Astrocyte of the cerebellum (primary cell): ENCODE data around the gene OPCML.

Source experiments
- DNase-seq: peaks from one replicate; pipeline ENCODE4 v3.0.0-alpha.2; 2011; ENCODE audit warnings: low read depth
- H3K4me3 ChIP-seq: 2 replicates; pipeline ENCODE4 v1.5.1; 2011; ENCODE audit warnings: mild to moderate bottlenecking, low read depth, low read length, moderate library complexity
- in situ Hi-C: cut with HindIII; loops from 2 replicates; pipeline ENCODE4 v1.10.0; 2017; ENCODE audit warnings: low sequenced_read_pairs
- TF ChIP-seq, protein P1 (sequence below): IDR thresholded peaks from 2 replicates; pipeline ENCODE4 v1.5.1; 2012; ENCODE audit warnings: low read length, low read depth, moderate library complexity, mild to moderate bottlenecking; ENCODE audit errors: missing control alignments

OPCML gene

GRCh38 chr11:132544007-132544406, 988.3 kb downstream of the OPCML start:
- H3K4me3 ChIP-seq, result no peak overlapping the region
- DNase-seq, result no peak
- in situ Hi-C loops, result no loop called here
- TF ChIP-seq, protein P1, sequence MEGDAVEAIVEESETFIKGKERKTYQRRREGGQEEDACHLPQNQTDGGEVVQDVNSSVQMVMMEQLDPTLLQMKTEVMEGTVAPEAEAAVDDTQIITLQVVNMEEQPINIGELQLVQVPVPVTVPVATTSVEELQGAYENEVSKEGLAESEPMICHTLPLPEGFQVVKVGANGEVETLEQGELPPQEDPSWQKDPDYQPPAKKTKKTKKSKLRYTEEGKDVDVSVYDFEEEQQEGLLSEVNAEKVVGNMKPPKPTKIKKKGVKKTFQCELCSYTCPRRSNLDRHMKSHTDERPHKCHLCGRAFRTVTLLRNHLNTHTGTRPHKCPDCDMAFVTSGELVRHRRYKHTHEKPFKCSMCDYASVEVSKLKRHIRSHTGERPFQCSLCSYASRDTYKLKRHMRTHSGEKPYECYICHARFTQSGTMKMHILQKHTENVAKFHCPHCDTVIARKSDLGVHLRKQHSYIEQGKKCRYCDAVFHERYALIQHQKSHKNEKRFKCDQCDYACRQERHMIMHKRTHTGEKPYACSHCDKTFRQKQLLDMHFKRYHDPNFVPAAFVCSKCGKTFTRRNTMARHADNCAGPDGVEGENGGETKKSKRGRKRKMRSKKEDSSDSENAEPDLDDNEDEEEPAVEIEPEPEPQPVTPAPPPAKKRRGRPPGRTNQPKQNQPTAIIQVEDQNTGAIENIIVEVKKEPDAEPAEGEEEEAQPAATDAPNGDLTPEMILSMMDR, result no peak

DNA sequence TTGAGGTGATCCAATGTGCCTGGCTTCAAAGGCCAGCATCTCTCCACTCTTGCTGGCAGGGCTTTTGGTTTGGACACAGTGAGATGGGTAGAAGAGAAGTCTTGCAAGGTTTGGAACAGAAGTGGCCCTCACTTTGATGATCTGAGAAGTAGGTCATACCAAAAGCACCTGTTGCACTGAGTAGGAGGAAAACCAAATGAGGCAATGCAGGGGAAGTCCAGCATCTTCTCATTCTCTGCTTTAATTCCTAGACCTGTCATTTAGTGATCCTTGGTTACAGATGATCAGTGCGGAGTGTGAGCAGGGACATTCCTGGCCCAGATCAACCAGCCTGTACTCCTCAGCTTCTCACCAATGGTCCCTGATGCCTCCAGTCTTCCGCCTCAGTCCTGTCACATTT, 990.5 kb downstream of the OPCML start:
- TF ChIP-seq, protein P1, result no peak
- in situ Hi-C loops, result no loop called here

GRCh38 chr11:132540581-132540980, 991.7 kb downstream of the OPCML start:
- H3K4me3 ChIP-seq, result no peak overlapping the region
- in situ Hi-C loops, result no loop called here
- DNase-seq, result no peak
- TF ChIP-seq, protein P1, result no peak

More for the DNA sequence above, 990.5 kb downstream of the OPCML start:
- no peak overlapping the region for H3K4me3 ChIP-seq
- DNase-seq, result no peak

DNA sequence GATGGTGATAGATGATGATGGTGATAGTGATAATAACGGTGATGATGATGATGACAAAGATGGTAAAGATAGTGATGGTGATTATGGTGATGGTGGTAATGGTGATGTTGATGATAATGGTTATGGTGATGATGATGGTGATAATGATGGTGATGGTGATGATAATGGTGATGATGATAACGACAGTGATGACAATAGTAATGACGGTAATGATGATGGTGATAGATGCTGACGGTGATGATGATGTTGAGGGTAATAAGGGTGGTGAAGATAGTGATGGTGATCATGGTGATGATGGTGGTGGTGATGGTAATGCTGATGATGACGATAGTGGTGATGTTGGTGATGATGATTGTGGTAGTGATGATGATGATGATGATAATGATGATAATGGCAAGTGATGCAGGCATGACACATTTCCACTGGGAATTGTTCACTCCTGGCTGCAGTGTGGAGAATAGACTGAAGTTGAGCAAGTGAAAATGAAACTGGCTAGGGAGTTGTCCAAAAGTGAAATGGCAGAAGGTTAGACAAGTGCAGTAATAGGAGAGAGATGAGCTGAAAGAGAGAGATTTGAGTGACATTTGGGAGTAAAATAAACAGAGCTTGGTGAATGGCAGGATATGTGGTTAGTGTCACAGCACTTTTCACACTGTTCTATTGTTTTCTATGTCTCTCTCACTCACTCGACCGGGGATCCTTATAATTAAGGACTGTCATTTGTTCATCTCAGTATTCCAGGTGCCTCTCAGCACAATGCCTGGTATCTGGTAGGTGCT, 992.5 kb downstream of the OPCML start:
- DNase-seq, result no peak
- TF ChIP-seq, protein P1, result no peak
- in situ Hi-C loops, result no loop called here
- H3K4me3 ChIP-seq, result no peak overlapping the region

DNA sequence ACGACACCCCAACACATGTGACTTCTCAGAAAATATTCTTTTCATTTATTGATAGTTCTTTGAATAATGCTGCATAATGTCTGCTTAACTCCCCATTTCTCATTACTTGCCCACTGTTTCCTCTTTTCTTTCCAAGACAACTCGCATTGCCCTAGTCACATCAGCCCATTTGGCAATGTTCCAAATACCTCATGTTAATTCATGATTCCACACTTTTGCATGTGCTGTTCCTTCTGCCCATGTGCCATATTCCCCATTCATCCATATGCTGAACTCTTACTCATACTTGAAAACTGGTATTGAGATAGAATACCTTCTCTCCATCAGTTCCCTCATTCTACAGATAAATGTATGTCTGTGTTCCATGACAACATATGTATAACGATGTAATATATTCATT, 993.7 kb downstream of the OPCML start:
- DNase-seq, result no peak
- TF ChIP-seq, protein P1, result no peak
- no peak overlapping the region for H3K4me3 ChIP-seq
- in situ Hi-C loops, result no loop called here

DNA sequence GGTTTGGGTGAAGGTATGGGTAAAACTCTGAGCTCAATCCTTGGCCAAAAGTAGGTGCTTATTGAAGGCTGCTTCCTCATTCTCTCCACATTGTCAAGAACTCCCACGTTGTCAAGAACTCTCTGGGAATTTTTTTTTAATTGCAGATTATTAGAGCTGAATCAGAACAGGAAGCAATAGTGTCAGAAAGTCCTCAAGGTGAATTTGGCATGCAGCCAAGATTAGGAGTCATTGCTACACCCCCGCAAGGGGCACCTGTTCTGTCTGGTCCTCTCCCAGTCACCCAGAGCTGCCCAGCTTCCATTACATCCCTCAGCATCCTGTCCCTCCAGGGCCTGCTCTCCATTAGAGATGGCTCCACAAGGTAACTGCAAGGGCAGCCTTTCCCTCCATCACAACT, 996.5 kb downstream of the OPCML start:
- no peak overlapping the region for H3K4me3 ChIP-seq
- DNase-seq, result no peak
- in situ Hi-C loops, result no loop called here
- TF ChIP-seq, protein P1, result no peak
